Stimulated activated CD4-positive, alpha-beta T cell treated with anti-CD3 and anti-CD28 coated beads, TNF-alpha, amount 100 ng/mL, for 4 hours (primary cell): ENCODE data around the gene PLPP1.

Experiments used
- DNase-seq, 3 experiments: peaks; one replicate each; pipeline ENCODE4 v3.0.0-alpha.2; 2020; ENCODE audit warnings: low read depth in 3 of 3

Gene PLPP1

DNA sequence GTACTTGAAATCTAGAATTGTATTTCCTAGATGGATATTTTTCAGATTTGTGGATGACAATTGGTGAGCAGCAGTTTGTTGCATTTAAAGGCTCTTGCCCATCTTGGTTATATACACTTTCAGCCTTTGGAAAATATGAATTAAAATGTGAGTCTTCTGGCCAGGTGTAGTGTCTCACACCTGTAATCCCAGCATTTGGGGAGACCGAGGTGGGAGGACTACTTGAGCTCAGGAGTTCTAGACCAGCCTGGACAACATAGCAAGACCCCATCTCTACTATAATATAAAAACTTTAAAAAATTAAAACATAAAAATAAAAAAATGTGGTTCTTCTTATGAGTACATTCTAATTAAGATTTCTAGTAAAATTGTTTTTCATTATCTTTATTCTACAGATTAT lies 125.0 kb downstream of the PLPP1 start:
- DNase-seq: no peak

DNA sequence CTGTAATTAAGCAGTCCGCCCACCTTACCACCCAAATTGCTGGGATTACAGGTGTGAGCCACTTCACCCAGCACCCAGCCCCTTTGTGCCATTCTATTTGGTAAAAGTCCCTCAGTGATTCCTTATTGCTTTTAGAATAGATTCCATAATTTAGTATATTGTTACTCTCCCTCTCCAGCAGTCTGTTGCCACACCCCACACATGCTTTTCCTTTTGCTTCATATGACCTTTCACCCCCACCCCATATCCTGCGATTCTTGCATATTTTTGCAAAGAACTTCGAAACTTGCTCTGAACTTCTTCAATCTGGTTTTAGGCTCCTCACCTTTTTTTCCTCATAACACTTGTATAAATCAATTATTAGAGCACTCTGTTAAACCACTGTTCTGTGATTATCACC lies 126.8 kb downstream of the PLPP1 start:
- DNase-seq: no peak

DNA sequence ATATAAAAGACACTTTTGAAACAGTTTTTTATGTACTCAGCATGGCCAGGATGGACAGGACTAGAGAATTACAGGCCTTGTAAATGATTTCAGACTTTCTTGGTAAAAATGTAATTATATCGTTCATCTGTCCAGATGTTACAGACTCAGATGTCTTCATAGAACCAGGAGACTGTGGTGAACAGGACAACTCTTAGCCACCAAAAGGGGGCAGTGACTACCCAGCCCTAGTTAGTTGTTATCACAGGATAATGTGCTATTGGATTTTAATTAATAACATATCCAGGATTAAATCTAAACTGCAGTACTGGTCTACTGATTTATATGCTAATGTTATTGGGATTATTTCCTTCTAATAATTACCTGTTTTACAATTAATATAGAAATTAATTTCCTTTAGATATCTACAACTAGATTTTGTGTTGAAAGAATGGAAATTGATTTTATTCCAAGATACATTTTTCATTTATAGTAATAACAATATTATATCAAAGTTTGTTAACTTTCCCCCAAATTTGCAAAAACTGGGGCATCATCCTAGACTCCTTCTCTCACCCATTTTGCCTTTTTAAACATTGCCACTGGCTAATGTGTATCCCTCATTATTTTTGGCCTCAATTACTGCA lies 127.6 kb downstream of the PLPP1 start:
- DNase-seq: no peak

DNA sequence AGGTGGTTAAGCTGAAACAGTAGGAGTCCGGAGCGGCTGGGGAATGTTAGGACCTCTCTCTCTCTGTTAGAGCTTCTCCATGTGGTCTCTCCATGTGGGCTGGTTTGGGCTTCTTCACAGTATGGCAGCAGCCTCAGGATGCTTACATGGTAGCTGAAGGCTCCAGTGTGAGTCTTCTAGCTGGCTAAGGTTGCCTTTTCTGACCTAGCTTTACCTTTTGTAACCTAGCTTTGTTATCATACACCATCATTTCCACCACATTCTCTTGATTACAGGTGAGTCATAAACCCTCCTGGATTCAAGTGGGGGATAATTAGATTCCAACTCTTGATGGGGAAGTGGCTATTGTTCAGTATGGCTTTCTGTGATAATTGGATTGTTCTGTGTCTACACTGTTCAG lies 128.5 kb downstream of the PLPP1 start:
- DNase-seq: no peak

DNA sequence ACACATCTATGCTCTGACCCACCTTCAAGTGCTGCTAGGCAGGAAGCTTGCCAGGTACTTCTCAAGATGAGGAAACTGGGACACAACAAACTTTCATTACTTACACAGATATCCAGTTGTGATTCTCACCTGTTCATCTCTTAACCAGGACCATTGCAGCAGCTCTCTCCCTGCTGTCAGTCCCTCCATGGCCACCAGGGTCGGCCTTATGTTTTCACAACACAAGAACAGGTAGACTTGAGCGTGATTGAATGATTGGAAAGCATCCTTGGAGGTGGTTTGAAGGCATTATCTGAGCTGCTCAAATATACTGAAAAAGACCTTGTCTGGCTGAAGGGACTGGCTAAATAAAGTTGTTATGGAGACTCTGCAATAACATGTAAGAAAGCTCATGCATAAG lies 132.6 kb downstream of the PLPP1 start:
- no peak for DNase-seq

DNA sequence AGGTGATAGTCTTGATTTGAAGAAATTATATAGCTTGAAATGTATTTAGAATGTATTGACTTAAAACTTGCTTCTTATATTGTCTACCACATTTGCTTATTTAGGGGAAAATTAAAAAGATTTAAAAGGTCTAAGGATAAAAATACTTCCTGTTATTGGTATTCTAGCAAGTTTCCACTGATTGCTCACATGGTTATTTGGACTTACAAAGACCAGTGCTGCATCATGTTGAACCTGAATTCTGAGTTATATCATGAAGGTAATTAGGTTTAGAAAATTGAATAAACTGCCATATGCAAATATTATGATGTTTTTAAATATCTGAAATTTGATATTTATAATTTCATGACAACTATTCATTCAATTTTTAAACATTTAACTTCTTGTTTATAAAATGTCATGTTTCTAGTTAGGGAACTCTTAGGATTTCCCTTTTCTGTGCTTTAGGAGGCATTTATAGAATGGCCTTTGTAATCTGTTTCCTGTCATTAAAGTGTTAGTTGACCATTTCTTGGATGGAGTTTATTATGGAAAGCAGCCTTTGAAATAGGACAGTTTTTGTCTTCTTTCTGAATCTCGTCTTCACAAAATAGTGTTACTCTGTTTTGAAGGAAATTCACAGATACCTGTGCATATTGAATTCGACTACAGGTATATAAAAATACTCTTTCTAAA lies 141.1 kb downstream of the PLPP1 start:
- no peak for DNase-seq

DNA sequence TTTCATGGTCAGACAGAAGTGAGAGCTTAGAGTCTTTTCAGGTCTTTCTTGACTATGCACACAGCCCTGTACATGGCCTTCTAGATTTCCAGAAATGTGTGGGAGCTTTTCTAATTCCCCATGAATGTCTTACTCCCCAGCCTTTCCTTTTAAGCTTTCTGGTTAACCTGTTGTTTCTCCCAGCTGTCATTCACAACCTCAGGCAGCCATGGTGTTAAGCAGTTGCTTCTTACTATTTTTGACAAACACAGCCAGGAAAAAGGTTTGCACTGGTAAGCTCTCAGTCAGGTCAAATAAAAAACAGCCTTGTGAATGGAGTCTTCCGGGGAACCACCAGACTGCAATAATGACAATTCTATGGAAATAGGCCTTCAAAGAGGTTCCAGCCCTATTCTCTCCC lies 142.1 kb downstream of the PLPP1 start:
- DNase-seq: no peak

DNA sequence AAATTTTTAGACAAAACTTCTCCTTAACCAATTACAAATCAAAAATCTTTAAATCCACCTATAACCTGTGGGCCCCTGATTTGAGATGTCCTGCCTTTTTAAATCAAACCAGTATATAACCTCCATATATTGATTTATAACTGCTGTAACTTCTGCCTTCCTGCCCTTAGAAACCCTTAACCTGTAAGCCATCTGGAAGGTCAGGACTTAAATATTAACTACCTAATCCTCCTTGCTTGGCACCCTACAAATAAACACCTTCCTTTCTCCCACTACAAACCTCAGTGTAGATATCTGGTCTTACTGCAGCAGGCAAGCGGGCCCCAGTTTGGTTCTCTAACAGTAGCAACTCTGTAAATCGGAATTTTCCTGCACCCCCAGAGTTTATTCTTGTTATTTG lies 143.1 kb downstream of the PLPP1 start:
- DNase-seq: no peak

DNA sequence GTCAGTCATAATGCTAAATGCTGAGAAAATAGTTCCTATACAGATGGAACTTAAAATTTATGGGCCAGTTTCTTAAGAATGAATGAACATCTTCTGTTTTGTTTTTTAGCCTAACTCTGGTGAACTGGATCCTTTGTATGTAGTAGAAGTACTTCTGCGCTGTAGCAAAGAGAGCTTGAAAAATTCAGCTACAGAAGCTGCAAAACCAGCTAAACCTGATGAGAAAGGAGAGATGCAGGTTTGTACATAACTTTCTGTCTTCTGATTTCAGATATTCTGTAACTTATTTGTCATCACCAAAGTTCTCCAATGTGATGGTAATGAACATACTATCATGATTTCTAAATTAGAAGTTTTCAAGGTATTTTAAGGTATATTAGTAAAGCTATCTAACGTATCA lies 146.9 kb downstream of the PLPP1 start:
- DNase-seq: no peak

DNA sequence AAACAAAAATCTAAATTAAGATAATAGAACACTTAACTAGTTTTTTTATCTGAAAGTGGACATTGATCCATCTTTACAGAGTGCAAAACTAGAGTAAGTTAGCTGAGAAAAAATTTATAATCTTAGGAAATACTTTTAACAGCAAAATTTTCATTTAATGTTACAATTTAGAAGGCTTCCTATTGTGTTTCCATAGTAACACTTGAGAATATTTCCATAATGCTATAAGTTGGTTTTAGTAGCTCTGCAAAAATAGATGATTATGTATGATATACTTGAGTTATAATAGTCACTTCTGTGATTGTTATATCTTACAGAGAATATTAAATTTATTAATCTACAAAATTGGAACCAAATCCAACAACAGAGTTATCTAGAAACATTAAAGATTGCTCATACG lies 148.4 kb downstream of the PLPP1 start:
- DNase-seq: no peak

DNA sequence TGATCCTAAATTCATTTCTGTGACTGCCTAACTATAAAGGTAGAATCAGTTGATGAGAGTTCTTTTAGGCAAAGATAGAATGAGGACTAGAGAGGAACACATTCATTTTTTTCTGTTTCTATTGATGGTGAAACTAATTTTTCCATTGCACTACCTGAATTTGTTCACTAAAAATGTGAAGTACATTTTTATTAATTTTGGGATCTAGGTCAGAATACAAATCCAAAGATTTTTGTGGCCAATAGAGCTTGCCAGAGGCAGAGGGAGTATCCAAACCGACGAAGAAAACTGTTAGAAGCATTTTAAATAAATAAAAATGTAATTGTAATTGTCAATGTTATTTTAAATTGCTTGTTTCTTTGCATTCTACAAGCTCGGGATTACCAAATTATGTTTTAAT lies 148.9 kb downstream of the PLPP1 start:
- DNase-seq: no peak

DNA sequence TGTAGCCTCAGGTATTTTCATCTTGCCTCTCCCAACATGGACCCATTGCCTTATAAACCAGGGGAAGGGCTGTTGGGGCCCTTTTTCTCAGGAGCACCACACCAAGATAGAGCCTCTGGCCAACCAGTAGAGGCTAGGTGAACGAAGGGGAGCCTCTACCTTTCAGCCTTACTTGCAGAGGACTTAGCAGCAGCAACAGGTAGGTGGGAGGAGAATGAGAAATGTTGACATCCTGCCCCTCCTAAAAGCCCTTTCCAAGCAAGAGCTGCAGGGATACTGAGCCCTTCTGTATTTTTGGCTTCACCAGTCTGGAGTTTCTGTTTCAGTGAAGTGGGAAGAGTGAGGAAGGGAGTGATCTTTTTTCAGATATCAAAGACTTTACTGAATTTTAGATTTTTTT lies 149.5 kb downstream of the PLPP1 start:
- DNase-seq: no peak

DNA sequence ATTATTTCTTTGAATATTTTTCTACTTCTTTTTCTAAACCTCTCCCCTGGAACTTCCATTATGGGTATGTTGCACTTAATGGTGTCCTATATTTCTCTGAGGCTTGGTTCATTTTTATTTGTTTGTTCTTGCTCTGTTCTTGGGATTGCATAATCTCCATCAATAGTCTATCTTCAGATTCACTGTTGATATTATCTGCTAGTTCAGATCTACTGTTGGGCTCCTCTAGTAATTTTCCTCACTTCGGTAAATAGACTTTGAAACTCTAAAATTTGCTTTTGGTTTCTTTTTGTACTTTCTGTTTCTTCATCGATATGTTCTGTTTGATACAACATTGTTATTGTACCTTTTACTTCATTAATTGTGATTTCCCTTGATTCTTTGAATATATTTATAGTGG lies 150.7 kb downstream of the PLPP1 start:
- DNase-seq: no peak

DNA sequence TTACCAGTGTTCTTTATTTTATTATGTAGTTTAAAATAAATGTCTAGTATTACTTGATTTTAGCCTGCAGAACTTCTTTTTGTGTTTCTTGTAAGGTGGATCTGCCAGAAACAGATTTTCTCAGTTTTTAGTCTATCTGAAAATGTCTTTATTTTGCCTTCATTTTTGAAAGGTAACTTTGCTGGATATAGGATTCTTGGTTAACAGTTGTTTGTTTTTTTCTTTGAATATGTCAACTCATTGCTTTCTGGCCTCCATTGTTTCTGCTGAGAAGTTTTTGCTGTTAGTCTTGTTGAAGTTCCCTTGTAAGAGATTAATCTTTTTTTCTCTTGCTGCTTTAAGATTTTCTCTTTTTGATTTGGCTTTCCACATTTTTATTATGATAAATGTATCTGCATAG lies 151.5 kb downstream of the PLPP1 start:
- DNase-seq: no peak

DNA sequence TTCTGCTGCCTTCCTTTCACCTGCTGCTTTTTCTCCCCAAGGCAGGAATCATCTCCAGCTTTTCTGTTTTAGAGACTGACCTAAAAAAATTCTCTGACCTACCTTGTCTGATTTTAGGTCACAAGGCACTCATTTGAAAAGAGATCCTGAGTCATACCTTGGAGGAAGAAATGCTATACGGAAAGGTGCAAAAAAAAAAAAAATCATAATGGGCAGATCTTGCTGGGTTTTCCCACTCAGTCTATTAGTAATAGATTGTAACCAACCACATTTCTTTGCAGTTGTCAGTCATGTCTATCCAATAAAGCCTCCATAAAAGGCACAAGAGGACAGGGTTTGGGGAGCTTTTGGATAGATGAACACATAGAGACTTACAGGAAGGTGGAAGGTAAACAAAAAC lies 157.0 kb downstream of the PLPP1 start:
- no peak for DNase-seq
